CD14-positive monocyte (primary cell): ENCODE data around the gene ARHGAP44. TPM values are rescaled to one million over a fixed set of nuclear protein-coding genes. Genes with fewer than 3 reads are reported as not detected.

Source experiments
- DNase-seq, 3 donors: peaks; one replicate each; pipeline ENCODE4 v3.0.0-alpha.2; 2011 to 2022
- H2AFZ ChIP-seq: 2 replicates; pipeline ENCODE4 v1.6.0; 2012; ENCODE audit warnings: mild to moderate bottlenecking, low read depth, low read length, inconsistent platforms; ENCODE audit not compliant: insufficient read depth, poor library complexity, severe bottlenecking
- H3K27ac ChIP-seq, 2 donors: 1 replicate in 1 of 2; 2 replicates in 1 of 2; pipeline ENCODE4 v1.5.1; 2012 to 2013; ENCODE audit warnings: low read length in 2 of 2, control low read depth in 1 of 2, inconsistent platforms in 1 of 2, low read depth in 1 of 2, mild to moderate bottlenecking in 1 of 2
- H3K27me3 ChIP-seq, 2 donors: one replicate each; pipeline versions ENCODE4 v1.6.0 to v1.6.1; 2011 to 2013; ENCODE audit warnings: low read length in 2 of 2; ENCODE audit not compliant: control insufficient read depth in 2 of 2, insufficient read depth in 2 of 2
- H3K36me3 ChIP-seq, 2 donors: replicated peaks in 1 of 2; 1 replicate in 1 of 2; 2 replicates in 1 of 2; pipeline versions ENCODE4 v1.5.1 to v1.6.1; 2012 to 2013; ENCODE audit warnings: low read length in 2 of 2, control low read depth in 1 of 2, inconsistent platforms in 1 of 2, mild to moderate bottlenecking in 1 of 2; ENCODE audit not compliant: insufficient read depth in 2 of 2, control insufficient read depth in 1 of 2
- H3K4me1 ChIP-seq, 2 donors: 1 replicate in 1 of 2; 2 replicates in 1 of 2; pipeline versions ENCODE4 v1.5.1 to v1.6.1; 2012 to 2013; ENCODE audit warnings: low read length in 2 of 2, control low read depth in 1 of 2, inconsistent platforms in 1 of 2, mild to moderate bottlenecking in 1 of 2, moderate library complexity in 1 of 2; ENCODE audit not compliant: insufficient read depth in 2 of 2, control insufficient read depth in 1 of 2
- H3K4me2 ChIP-seq: replicated peaks from 2 replicates; pipeline ENCODE3; 2012; ENCODE audit warnings: low read length, moderate library complexity, mild to moderate bottlenecking; ENCODE audit not compliant: poor library complexity, severe bottlenecking; ENCODE audit errors: extremely low read depth
- H3K4me3 ChIP-seq, 3 experiments: fragments of 200-600 bp in 1 of 3; sonication (generic) in 1 of 3; replicated peaks in 1 of 3; 1 replicate in 2 of 3; 2 replicates in 1 of 3; pipeline ENCODE4 v1.5.1; 2011 to 2013; ENCODE audit warnings: low read length in 3 of 3, mild to moderate bottlenecking in 3 of 3, control low read depth in 2 of 3, low read depth in 2 of 3, inconsistent platforms in 1 of 3, moderate library complexity in 1 of 3
- H3K79me2 ChIP-seq: 2 replicates; pipeline ENCODE4 v1.6.0; 2012; ENCODE audit warnings: mild to moderate bottlenecking, control low read depth, inconsistent platforms, low read length, moderate library complexity; ENCODE audit not compliant: insufficient read depth
- H3K9ac ChIP-seq: 2 replicates; pipeline ENCODE4 v1.6.0; 2017; ENCODE audit warnings: low read length, mild to moderate bottlenecking; ENCODE audit not compliant: insufficient read depth, poor library complexity, severe bottlenecking
- H3K9me3 ChIP-seq, 2 donors: replicated peaks in 1 of 2; 1 replicate in 1 of 2; 2 replicates in 1 of 2; pipeline versions ENCODE4 v1.5.1 to v1.6.1; 2012 to 2013; ENCODE audit warnings: low read length in 2 of 2, control low read depth in 1 of 2; ENCODE audit not compliant: control insufficient read depth in 1 of 2, insufficient read depth in 1 of 2
- H4K20me1 ChIP-seq: 2 replicates; pipeline ENCODE4 v1.6.0; 2012; ENCODE audit warnings: mild to moderate bottlenecking, low read length, control low read depth, moderate library complexity; ENCODE audit not compliant: insufficient read depth
- H3K27ac Mint-ChIP-seq, 7 donors: one replicate each; pipeline ENCODE4 v1.8.0; 2020; ENCODE audit warnings: mild to moderate bottlenecking in 7 of 7, mixed read lengths in 7 of 7, moderate library complexity in 6 of 7, inconsistent platforms in 2 of 7
- H3K27me3 Mint-ChIP-seq, 3 donors: one replicate each; pipeline ENCODE4 v1.8.0; 2021 to 2022; ENCODE audit warnings: low read depth in 3 of 3, mild to moderate bottlenecking in 3 of 3, mixed read lengths in 3 of 3, moderate library complexity in 3 of 3, inconsistent platforms in 1 of 3
- H3K36me3 Mint-ChIP-seq, 2 donors: one replicate each; pipeline ENCODE4 v1.8.0; 2020; ENCODE audit warnings: mixed read lengths in 2 of 2, inconsistent platforms in 1 of 2, mild to moderate bottlenecking in 1 of 2
- H3K4me1 Mint-ChIP-seq: one replicate; pipeline ENCODE4 v1.8.0; 2020; ENCODE audit warnings: mild to moderate bottlenecking, mixed read lengths
- H3K4me3 Mint-ChIP-seq, 2 donors: one replicate each; pipeline ENCODE4 v1.8.0; 2020; ENCODE audit warnings: mild to moderate bottlenecking in 2 of 2, mixed read lengths in 2 of 2, moderate library complexity in 1 of 2
- H3K9me3 Mint-ChIP-seq, 7 donors: one replicate each; pipeline ENCODE4 v1.8.0; 2020 to 2022; ENCODE audit warnings: mixed read lengths in 7 of 7, mild to moderate bottlenecking in 6 of 7, moderate library complexity in 6 of 7, inconsistent platforms in 2 of 7
- CTCF ChIP-seq: fragments of 200-600 bp; IDR thresholded peaks from one replicate; pipeline ENCODE4 v1.8.0; 2022; ENCODE audit warnings: antibody characterized with exemption, mild to moderate bottlenecking
- WGBS: methylation state at CpG from one replicate; pipeline ENCODE4 v1.1.5; 2013; ENCODE audit warnings: missing lambda C conversion rate; ENCODE audit not compliant: insufficient coverage; 5-methylcytosine and 5-hydroxymethylcytosine counted together
- intact Hi-C, 2 donors: fragments of 100-400 bp; cut with micrococcal nuclease; formaldehyde crosslinking; loops; one replicate each; pipeline versions ENCODE4 v1.15.0 to v1.15.1; 2023
- polyA plus RNA-seq, 3 donors: library from polyadenylated mRNA; depleted of rRNA in 1 of 3; unstranded in 2 of 3; stranded (reverse) in 1 of 3; fragments of 300-500 nt in 2 of 3; fragments of >200 nt in 1 of 3; fragmentation: Illumina TruSeq in 2 of 3; gene quantifications; 1 replicate in 2 of 3; 2 replicates in 1 of 3; pipeline ENCODE4 v1.2.3, GENCODE V29; 2012 to 2021

The ARHGAP44 gene
- polyA plus RNA-seq, 3 donors: not detected

GRCh38 chr17:12756786-12757185 lies 32.5 kb upstream of the ARHGAP44 start:
- Histone ChIP-seq H2AFZ (no peak overlapping the region), H3K9me3 (no peaks in the 10 kb centered on the region), H3K36me3 (no peaks in the 10 kb centered on the region), H4K20me1 (no peaks in the 10 kb centered on the region), H3K27ac (no peak overlapping the region), H3K4me1 (no peaks in the 10 kb centered on the region), H3K27me3 (no peaks in the 10 kb centered on the region), H3K4me3 (no peak overlapping the region), H3K4me2 (no peak overlapping the region), H3K79me2 (no peaks in the 10 kb centered on the region), H3K9ac (no peak overlapping the region)
- H3K27me3 Mint-ChIP-seq: peaks cover 1 to 5% (median 2%) of the 10 kb centered on the region in 3 donors
- intact Hi-C loops: no loop called here
- no peak for TF ChIP-seq CTCF
- H3K4me1 Mint-ChIP-seq: no peaks in the 10 kb centered on the region
- no peak overlapping the region for H3K4me3 Mint-ChIP-seq
- no peaks in the 10 kb centered on the region for H3K36me3 Mint-ChIP-seq
- no peak overlapping the region for H3K27ac Mint-ChIP-seq
- DNase-seq: no peak
- H3K9me3 Mint-ChIP-seq: peaks cover 0 to 5% (median 3%) of the 10 kb centered on the region in 7 donors

- no peaks in the 10 kb centered on the region for H3K79me2 ChIP-seq
- intact Hi-C loops: no loop called here
- Mint-ChIP-seq H3K36me3 (no peaks in the 10 kb centered on the region), H3K4me3 (no peak overlapping the region), H3K27ac (no peak overlapping the region), H3K9me3 (peaks cover 0 to 11% (median 7%) of the 10 kb centered on the region in 7 donors), H3K4me1 (no peaks in the 10 kb centered on the region), H3K27me3 (peaks cover 2 to 5% (median 2%) of the 10 kb centered on the region in 3 donors)
- H3K4me2 ChIP-seq: no peak overlapping the region
- no peak for TF ChIP-seq CTCF
- H3K4me3 ChIP-seq: no peak overlapping the region
- H3K9ac ChIP-seq: no peak overlapping the region
- DNase-seq: no peak
- WGBS: 100% methylated on average over 1 of the region's 2 CpGs
- no peak overlapping the region for H2AFZ ChIP-seq
- H3K9me3 ChIP-seq: peaks cover 0 to 7% of the 10 kb centered on the region in 2 donors
- no peaks in the 10 kb centered on the region for H3K36me3 ChIP-seq
- H4K20me1 ChIP-seq: no peaks in the 10 kb centered on the region
- H3K27me3 ChIP-seq: no peaks in the 10 kb centered on the region
- H3K27ac ChIP-seq: no peak overlapping the region
- no peaks in the 10 kb centered on the region for H3K4me1 ChIP-seq
Measured at GRCh38 chr17:12759090-12759489, 30.2 kb upstream of the ARHGAP44 start.
